ENCODE data around the gene STAM2.
"Not testable (repeated sequence)": the region's sequence is repeated elsewhere in the genome, so short reads cannot be mapped to it uniquely, and the experiment has no call there.

The STAM2 gene

DNA sequence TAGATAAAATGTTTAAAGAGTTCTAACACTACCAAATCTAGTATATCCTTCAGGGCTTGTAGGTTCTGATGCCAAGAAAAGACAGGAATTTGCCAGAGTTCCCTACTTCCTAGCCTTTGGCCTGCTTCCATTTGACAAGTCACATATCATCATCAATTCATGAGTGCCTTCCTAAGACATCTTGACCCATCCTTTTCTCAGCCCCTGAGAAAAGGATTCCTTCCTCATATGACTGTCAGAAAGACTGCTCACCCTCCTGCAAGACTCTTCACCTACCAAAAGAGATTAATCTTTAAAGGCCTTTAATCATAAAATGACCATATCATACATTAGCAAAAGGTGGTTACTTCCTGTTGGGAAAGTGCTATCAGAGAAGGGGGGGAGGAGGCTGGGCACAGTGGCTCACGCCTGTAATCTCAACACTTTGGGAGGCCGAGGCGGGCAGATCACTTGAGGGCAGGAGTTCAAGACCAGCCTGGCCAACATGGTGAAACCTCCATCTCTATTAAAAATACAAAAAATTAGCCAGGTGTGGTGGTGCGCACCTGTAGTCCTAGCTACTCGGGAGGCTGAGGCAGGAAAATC, 3.3 kb downstream of the STAM2 start:
- not testable (repeated sequence) for DNase-seq

DNA sequence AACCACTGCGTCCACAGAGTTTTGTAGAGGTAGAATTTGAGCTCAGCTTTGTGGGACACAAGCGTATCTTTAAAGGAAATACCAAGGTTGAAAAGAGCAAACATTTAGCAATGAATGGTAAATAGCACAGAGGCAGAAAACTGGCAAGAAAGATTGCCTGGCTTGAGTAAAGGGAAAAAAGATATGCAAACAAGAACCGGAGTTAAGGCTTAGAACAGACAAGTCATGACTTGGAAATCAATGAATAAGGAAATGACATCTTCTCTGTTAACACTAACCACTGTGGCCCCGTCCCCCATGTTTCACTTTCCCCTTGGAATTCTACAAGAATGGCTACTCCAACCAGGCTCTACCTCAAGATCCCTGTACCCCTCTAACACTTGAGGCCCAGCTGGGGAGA, 3.8 kb downstream of the STAM2 start:
- no peak for DNase-seq

DNA sequence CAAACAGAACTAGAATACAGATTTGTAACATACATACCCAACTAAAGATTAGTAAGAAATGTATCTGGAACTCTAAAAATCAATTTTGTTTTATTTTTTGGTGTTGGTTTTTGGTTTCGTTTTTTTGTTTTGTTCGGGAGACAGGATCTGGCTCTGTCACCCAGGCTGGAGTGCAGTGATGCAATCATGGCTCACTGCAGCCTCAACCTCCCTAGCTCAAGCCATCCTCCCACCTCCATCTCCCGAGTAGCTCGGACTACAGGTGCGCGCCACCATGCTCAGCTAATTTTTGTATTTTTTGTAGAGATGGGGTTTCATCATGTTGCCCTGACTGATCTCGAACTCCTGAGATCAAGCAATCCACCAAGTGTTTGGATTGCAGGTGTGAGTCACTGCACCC, 6.4 kb downstream of the STAM2 start:
- not testable (repeated sequence) for DNase-seq

DNA sequence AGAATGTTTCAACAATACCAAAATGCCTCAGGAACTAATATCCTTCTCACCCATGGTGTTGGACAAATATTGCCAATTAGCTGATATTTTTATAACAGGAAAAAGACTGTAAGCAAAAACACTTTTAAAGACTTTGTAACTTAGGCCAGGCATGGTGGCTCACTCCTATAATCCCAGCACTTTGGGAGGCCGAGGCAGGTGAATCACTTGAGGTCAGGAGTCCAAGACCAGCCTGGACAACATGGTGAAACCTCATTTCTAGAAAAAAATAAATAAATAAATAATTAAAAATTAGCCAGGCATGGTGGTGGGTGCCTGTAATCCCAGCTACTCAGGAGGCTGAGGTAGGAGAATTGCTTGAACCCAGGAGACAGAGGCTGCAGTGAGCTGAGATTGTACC, 8.1 kb downstream of the STAM2 start:
- DNase-seq = not testable (repeated sequence)

DNA sequence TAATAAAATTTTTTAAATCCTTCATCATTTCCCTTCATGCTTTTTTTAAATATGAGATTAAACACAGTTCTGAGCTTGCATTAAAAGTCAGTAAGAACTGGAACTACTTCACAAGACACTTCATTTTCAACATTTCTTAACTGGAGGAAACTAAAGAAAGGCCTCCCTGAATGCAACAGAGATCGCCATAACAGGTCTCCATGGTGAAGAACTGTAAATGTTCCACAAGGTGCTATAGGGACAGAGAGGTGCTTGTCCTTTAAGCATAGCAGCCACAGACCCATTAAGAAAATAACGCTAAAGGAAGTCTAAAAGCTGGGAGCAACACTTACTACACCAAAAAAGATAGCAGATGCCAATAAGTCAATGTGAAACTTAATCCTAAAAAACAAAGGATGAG, 8.5 kb downstream of the STAM2 start:
- DNase-seq = no peak

DNA sequence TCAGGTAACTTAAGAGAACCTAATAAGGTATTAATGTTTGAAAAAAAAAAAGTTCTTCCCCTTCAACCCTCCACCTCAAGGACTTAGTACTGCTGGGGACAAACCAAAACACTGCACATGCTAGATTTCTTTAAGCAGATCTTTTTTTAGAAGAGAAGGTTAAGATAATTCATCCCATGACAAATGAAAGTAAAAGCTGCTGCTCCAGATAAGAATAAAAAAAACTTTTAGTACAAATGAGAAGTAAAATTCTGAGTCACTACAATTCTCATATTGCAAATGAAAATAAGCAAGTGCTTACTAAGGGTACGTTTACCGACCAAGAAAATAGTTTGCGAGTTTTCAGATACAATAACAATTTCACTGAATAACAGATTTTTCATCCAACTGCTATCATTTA, 8.9 kb downstream of the STAM2 start:
- no peak for DNase-seq

DNA sequence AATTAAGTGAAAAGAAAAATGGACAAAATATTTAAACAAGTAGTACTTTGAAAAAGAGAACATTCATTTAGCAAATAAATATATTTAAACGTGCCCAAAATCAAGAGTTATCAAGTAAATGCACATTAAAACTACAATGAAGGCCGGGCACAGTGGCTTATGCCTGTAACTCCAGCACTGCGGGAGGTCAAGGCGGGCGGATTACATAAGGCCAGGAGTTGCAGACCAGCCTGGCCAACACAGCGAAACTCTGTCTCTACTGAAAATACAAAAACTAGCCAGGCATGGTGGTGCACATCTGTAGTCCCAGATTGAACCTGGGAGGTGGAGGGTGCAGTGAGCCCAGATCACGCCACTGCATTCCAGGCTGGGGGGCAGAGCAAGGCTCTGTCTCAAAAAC, 9.8 kb downstream of the STAM2 start:
- no peak for DNase-seq

DNA sequence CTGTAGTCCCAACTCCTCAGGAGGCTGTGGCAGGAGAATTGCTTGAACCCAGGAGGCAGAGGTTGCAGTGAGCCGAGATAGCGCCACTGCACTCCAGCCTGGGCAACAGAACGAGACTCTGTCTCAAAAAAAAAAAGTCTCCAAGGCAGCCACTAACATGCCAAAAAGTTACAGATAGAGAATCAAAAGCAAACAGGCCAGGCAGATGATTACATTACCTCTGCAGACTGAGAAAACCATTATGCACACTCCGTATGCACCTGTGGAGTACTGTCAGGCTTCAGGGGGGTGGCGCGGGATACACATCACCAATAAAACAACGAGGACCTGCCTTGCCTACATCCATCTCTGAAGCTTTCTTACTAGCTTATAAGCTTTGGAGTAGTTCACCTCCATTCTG, 10.3 kb downstream of the STAM2 start:
- no peak for DNase-seq

DNA sequence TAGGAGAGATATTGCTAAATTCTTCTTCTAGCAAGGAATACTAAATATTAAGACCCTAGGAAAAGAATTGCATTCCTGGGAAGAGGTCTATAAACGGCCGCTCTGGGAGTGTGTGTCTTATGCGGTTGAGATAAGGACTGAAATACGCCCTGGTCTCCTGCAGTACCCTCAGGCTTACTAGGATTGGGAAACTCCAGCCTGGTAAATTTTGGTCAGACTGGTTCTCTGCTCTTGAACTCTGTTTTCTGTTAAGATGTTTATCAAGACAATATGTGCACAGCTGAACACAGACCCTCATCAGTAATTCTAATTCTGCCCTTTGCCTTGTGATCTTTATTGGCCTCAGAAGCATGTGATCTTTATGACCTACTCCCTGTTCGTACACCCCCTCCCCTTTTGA, 11.9 kb downstream of the STAM2 start:
- not testable (repeated sequence) for DNase-seq

DNA sequence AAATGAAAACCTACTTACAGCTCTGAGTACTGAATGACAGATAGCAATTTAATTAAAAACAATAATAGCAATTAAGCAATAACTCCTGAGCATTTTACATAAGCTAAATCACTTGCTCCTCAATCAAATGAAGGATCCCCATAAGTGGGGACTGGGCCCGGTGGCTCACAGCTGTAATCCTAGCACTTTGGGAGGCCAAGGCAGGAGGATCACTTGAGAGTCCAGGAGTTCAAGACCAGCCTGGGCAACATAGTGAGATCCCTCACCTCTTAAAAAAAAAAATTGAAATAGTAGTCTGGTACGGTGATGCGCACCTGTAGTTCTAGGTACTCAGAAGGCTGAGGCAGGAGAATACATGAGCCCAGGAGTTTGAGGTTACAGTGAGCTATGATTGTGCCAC, 13.4 kb downstream of the STAM2 start:
- no peak for DNase-seq

DNA sequence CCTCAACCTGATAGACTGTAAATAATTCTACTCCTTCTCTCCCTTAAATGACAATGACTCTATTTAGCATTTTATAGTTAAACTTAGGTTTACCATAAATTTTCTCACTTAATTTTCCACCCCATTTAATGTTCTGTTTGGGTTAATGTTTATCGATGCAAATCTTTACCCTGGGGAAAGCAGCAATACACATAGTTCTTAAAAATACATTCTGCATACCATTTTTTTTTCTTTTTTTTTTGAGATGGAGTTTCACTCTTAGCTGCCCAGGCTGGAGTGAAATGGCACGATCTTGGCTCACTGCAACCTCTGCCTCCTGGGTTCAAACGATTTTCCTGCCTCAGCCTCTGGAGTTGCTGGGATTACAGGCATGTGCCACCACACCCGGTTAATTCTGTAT, 14.0 kb downstream of the STAM2 start:
- no peak for DNase-seq

DNA sequence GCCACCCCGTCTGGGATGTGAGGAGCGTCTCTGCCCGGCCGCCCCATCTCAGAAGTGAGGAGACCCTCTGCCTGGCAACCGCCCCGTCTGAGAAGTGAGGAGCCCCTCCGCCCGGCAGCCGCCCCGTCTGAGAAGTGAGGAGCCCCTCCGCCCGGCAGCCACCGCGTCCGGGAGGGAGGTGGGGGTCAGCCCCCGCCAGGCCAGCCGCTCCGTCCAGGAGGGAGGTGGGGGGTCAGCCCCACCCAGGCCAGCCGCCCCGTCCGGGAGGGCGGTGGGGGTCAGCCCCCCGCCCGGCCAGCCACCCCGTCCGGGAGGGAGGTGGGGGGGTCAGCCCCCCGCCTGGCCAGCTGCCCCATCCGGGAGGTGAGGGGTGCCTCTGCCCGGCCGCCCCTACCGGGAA, 15.2 kb downstream of the STAM2 start:
- DNase-seq = not testable (repeated sequence)

DNA sequence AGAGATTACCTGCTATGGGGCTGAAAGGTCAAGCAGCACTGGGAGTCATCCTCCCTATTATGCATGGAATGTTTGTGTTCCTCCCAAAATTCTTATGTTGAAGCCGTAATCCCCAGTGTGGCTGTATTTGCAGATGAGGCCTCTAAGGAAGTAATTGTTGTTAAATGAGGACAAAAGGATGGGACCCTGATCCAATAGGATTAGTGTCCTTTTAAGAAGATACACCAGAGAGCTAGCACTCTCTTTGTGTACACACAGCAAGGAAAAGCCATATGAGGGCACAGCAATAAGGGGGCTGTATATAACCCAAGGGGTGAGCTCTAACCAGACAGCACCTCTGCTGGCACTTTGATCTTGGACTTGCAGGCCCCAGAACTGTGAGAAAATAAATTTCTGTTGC, 18.3 kb downstream of the STAM2 start:
- no peak for DNase-seq

DNA sequence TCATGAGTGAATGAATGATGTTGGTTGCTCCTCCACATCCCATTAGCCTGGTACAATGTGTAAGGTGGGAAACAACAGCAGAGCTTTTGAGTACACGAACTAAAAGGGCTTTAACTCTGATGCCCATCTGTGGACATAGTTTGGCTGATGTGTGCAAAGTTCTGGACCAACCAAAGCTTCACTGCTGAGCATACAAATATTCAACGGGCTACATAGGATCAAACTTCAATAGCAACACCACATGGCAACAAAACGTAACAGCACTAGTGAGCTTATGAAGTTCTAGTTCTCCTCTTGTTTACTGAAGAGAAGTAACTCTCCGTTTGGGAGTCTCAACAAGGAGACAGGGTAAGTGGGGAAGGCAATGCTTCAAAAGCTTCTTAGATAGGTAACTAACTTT, 20.4 kb downstream of the STAM2 start:
- no peak for DNase-seq

DNA sequence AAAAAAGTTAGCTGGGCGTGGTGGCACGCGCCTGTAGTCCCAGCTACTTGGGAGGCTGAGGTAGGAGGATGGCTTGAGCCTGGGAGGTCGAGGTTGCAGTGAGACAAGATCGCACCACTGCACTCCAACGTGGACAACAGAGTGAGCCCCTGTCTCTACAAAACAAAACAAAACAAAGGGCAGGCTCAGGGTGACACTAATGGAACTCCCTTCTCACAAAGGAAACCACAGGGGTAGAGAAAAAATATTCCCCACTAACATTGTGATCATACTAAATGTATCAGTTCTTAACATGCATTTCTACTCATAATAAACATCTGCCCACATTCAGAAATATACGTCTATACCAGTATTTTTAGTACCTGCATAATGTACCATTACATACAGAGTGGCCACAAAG, 21.1 kb downstream of the STAM2 start:
- DNase-seq = no peak

DNA sequence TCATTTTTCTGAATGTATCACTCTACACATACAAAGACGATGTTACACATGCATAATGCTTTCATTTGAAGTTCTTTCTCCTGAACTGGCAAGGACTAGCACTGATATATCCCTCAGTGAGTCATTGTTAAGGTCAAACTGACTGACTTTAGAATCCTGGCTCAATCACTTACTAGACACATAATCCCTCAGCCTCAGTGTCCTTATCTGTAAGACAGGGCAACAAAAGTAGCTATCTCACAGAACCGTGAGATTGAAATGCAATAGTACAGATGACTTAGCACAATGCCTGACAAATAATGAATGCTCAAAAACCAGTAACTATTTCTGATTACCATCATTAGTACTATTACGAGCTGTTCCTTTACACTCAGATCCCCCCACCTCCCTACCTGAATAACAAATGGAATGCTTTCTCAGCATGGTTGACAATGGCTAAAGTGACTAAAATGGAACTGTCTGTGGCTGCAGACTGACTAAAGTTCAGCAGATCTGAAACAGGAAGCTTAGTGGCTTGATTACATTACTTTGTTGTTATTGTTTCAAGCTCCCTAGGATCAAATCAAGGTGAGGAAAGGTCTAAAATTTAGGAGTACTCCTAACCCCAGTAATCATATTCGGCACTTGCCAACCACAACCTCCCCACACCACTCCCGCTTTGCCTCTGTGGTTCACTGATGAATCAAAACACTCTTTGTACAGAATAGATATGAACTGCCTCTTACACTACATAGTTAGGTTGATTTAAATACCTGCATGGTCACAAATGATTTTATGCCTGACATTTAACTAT, 40.9 kb downstream of the STAM2 start:
- DNase-seq = no peak

DNA sequence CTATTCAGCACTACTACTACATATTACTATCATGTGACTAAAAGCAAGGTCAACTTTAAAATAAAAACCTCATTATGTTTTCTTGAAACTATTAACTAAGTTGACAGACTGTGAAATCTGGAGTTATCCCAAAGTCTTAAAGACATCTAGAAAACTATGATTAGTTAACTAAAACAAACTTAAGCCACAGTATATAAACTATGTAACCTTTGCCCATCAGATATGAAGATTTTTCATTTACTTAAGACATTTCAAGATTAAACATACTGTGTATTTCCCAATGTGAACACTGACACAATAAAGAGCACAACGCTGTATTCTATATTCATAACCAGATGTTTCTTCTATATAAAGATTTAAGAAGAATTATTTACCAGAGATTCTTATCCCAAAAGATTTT, 43.3 kb downstream of the STAM2 start:
- DNase-seq = no peak

DNA sequence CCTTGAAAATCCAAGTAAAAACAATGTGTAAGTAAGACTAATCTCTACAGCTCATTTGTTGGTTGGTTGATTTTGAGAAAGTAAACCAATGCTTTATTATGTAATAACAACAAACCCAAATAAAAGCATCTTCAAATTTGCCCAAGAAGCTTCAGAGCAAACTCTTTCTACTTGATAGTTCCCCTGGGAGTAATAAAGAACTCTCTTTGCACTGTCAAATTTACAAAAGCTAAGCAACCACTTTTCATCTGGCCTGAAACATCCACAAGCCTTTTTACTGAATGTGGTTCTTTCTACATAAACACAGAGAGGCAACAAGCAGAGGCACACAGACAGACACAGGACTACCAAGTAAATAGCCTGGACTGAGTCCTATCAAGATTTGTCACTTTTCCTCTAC, 47.9 kb downstream of the STAM2 start:
- DNase-seq = no peak

DNA sequence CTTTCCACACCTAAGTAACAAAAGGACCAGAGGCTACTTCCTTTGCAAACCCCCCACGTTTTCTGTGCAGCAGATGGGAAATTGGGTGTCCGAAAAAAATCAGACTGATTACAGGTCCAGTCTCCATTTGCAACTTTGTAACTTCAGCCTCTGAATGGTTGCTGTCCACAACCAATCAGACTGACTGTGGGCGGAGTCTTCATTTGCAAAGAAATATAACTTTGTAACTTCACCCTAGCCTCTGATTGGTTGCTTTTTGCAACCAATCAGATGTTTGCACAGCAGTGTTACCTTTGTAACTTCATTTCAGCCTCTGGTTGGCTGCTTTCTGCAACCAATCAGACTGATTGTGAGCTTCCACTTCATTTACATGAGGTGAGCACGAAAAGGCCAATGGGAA, 48.9 kb downstream of the STAM2 start:
- no peak for DNase-seq

DNA sequence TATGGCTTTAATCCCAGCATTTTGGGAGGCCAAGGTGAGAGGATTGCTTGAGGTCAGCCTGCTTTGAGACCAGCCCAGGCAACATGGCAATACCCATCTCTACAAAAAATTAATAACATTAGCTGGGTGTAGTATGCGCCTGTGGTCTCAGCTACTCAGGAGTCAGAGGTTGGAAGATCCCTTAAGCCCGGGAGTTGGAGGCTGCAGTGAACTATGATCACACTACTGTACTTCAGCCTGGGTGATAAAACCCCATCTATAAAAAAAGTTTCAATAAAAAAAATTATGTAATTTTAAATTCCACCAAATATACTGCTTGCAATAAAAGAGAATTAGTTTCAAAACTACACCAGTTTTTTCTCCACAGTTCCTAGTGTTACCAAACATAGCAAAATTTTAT, 53.4 kb downstream of the STAM2 start:
- DNase-seq = no peak

DNA sequence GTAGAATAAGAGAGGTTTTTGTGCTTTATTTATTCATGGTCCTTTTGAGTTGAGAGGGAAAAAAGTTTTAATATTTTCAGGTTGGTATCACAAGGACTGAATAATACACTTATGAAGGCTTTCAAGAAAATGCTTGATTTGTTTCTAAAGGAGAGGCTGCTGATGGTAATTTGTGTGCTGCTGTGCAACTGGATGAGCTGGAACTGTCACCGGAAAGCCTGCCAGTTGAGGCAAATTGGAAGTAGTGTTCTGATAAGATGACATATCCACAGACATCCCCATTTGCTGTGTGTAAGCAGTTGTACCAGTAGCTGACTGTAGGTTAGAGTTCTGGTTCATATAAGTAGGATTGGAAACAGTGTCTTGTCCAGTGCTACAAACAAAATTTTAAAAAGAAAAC, 55.1 kb downstream of the STAM2 start:
- no peak for DNase-seq

DNA sequence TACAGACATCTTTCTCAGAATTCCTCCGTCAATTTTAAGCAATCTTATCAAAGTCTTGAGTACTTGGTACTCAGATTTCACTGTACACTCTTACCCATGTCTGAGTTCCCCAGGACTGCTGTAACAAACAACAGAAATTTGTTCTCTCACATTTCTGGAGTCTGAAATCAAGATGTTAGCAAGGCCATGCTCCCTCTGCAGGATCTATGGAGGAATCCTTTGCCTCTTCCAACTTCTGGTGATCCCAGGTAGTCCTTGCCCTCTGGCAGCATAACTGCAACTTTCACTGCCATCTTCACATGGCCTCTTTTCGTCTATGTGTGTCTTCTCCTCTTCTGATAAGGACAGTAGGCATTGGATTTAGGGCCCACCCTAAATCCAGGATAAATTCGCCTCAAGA, 59.6 kb downstream of the STAM2 start:
- no peak for DNase-seq

DNA sequence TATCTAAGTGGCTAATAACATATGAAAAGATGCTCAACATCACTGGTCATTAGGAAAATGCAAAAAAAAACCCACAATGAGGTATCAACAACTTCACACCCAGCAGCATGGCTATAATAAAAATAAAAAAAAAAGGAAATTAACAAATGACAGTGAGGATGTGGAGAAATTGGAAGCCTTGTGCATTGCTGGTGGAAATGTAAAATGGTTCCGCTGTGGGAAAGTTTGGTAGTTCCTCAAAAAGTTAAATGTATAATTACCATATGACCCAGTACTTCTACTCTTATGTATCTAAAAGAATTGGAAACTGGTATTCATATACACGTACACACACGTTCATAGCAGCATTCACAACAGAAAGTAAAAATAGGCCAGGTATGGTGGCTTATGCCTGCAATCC, 61.2 kb downstream of the STAM2 start:
- DNase-seq = no peak

DNA sequence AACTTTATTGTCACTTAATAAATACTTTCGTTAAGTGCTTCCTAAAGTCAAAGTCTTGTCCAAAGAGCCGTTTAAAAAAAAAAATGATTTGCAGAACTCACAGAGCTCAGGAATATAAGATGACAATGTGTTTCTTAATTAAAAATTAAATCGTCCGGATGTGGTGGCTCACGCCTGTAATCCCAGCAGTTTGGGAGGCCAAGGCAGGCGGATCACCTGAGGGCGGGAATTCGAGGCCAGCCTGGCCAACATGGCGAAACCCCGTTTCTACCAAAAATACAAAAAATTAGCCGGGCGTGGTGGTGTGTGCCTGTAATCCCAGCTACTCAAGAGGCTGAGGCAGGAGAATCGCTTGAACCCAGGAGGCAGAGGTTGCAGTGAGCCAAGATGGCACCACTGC, 68.4 kb downstream of the STAM2 start:
- not testable (repeated sequence) for DNase-seq

DNA sequence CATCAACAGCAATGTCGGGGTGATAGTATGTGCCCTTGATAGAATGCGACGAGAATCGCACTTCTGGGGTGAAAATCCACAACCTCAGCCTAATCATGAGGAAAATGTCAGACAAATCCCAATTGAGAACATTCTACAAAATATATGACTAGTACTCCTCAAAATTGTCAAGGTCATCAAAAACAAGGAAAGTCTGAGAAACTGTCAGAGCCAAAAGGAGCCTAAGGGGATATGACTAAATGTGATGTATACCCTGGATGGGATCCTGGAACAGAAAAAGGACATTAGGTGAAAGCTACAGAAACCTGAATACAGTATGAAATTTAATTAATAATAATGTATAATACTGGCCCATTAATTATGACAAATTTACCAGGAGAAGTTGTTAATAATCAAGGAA, 69.1 kb downstream of the STAM2 start:
- no peak for DNase-seq
